Ishikawa (cell line): ENCODE results near the gene SAC3D1.

Experiments used
- CEBPB ChIP-seq: IDR thresholded peaks from 2 replicates; pipeline ENCODE4 v1.6.1; 2012
- CREB1 ChIP-seq: IDR thresholded peaks from 2 replicates; pipeline ENCODE4 v1.6.1; 2012; ENCODE audit warnings: low read depth
- EGR1 ChIP-seq: IDR thresholded peaks from 2 replicates; pipeline ENCODE4 v1.6.1; 2012
- EP300 ChIP-seq: IDR thresholded peaks from 2 replicates; pipeline ENCODE4 v1.6.1; 2012; ENCODE audit warnings: borderline replicate concordance
- FOXM1 ChIP-seq: IDR thresholded peaks from 2 replicates; pipeline ENCODE4 v1.6.1; 2012; ENCODE audit warnings: low read depth, borderline replicate concordance
- NFIC ChIP-seq: IDR thresholded peaks from 2 replicates; pipeline ENCODE4 v1.6.1; 2012
- RAD21 ChIP-seq: IDR thresholded peaks from 2 replicates; pipeline ENCODE4 v1.6.1; 2012; ENCODE audit warnings: low read depth
- REST ChIP-seq: IDR thresholded peaks from 2 replicates; pipeline ENCODE4 v1.6.1; 2012; ENCODE audit warnings: low read depth, mild to moderate bottlenecking
- TAF1 ChIP-seq: IDR thresholded peaks from 2 replicates; pipeline ENCODE4 v1.6.1; 2012; ENCODE audit warnings: low read depth, mild to moderate bottlenecking
- TCF12 ChIP-seq: IDR thresholded peaks from 2 replicates; pipeline ENCODE4 v1.6.1; 2012; ENCODE audit warnings: low read depth
- TEAD4 ChIP-seq: IDR thresholded peaks from 2 replicates; pipeline ENCODE4 v1.6.1; 2012
- USF1 ChIP-seq: IDR thresholded peaks from 2 replicates; pipeline ENCODE4 v1.6.1; 2012
- YY1 ChIP-seq: IDR thresholded peaks from 2 replicates; pipeline ENCODE4 v1.6.1; 2012; ENCODE audit warnings: low read depth
- ZBTB7A ChIP-seq: IDR thresholded peaks from 2 replicates; pipeline ENCODE4 v1.6.1; 2012; ENCODE audit warnings: low read depth
- TF ChIP-seq, protein P1 (sequence below): IDR thresholded peaks from 2 replicates; pipeline ENCODE4 v1.6.1; 2012

The SAC3D1 gene

GRCh38 chr11:65026810-65027209, 14.2 kb upstream of the SAC3D1 start:
- TF ChIP-seq CEBPB (no peak), RAD21 (no peak), TAF1 (no peak), YY1 (no peak), EP300 (no peak), TCF12 (no peak), EGR1 (no peak), CREB1 (no peak), TEAD4 (no peak), USF1 (no peak), ZBTB7A (no peak), FOXM1 (no peak), NFIC (no peak), REST (no peak)
- TF ChIP-seq, protein P1, sequence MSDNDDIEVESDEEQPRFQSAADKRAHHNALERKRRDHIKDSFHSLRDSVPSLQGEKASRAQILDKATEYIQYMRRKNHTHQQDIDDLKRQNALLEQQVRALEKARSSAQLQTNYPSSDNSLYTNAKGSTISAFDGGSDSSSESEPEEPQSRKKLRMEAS = no peak

- no peak for TF ChIP-seq FOXM1
- no peak for TF ChIP-seq REST
- TF ChIP-seq ZBTB7A = peak; percentile 39; the same call in 1 of the 2 replicates
- TF ChIP-seq TEAD4 = no peak
- no peak; the same call in 1 of the 2 replicates for TF ChIP-seq TCF12
- TF ChIP-seq EGR1 = no peak
- no peak for TF ChIP-seq USF1
- TF ChIP-seq CEBPB = no peak
- peak; percentile 89 for TF ChIP-seq NFIC
- TF ChIP-seq EP300 = peak; percentile 22; the same call in 1 of the 2 replicates
- TF ChIP-seq, protein P1 = peak; percentile 91
- TF ChIP-seq YY1 = no peak
- TF ChIP-seq CREB1 = no peak
- no peak; the same call in none of the 2 replicates for TF ChIP-seq RAD21
- peak; percentile 40; the same call in 1 of the 2 replicates for TF ChIP-seq TAF1
These were observed 13.6 kb upstream of the SAC3D1 start, which contains the start of gene SNX15 for GRCh38 chr11:65027213-65028067. Gene SNX15, plus strand, starts transcription at chr11:65027439. Its CDS starts 99 bp downstream, at chr11:65027538.

DNA sequence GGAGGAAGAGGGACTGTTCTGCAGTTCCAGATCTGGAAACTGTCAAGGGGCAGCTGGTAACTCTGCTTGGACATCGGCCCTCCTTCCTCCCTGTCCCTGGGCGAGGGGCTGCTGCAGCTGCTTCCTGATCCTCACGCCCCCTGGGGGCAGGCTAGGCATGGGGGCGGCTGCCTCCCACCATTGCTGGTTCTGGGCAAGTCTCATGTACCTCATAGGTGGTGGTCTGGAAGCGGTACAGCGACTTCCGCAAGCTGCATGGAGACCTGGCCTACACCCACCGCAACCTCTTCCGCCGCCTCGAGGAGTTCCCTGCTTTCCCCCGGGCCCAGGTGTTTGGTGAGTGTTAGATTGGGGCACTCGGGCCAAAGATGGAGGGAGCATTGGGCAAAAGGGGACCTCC, 8.8 kb upstream of the SAC3D1 start:
- no peak for TF ChIP-seq REST
- no peak for TF ChIP-seq TCF12
- TF ChIP-seq, protein P1 = no peak
- no peak for TF ChIP-seq EP300
- TF ChIP-seq CEBPB = no peak
- TF ChIP-seq EGR1 = no peak
- TF ChIP-seq ZBTB7A = no peak
- no peak for TF ChIP-seq FOXM1
- no peak for TF ChIP-seq USF1
- no peak for TF ChIP-seq NFIC
- no peak for TF ChIP-seq YY1
- TF ChIP-seq TAF1 = no peak
- TF ChIP-seq TEAD4 = no peak
- no peak for TF ChIP-seq RAD21
- no peak for TF ChIP-seq CREB1
